ENCODE results near the gene DIABLO.
"Not testable (repeated sequence)": the region's sequence is repeated elsewhere in the genome, so short reads cannot be mapped to it uniquely, and the experiment has no call there.

DIABLO gene

GRCh38 chr12:122187466-122187865 is 38.4 kb downstream of the DIABLO start:
- no peak for DNase-seq

GRCh38 chr12:122185494-122186082 is 40.3 kb downstream of the DIABLO start:
- DNase-seq, result no peak

DNA sequence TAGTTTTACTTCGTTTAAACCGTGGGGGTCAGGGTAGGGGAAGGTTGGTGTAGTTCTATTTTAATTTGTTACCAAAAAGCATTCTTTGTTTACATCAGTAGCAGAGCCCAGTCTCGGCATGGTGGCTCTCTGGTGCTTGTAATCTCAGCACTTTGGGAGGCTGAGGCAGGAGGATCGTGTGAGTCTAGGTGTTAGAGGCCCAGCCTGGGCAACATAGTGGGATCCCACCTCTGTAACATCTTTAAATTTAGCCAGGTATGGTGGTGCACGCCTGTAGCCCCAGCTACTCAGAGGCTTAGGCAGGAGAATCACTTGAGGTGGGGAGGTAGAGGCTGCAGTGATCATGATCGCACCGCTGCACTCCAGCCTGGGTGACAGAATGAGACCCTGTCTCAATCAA is 40.8 kb downstream of the DIABLO start:
- DNase-seq, result no peak

DNA sequence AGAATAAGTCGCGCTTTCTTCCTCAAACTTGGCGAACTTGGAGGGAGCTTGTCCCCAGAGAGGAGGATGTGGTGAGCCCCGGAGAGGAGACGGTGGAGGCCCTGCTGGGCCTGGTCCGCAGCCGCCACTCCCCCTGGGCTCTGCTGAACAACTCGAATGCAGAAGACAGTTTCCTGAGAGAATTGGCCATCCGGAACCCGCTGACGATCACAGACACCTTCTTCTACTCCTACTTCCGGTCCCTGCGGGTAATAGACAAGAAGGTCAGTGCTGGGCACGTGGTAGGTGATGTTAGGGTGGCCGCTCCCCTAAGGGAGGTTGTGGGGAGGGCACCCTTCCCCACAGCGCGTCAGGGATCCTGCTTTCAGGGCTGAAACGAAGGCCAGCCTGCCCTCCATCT is 41.3 kb downstream of the DIABLO start:
- no peak for DNase-seq

DNA sequence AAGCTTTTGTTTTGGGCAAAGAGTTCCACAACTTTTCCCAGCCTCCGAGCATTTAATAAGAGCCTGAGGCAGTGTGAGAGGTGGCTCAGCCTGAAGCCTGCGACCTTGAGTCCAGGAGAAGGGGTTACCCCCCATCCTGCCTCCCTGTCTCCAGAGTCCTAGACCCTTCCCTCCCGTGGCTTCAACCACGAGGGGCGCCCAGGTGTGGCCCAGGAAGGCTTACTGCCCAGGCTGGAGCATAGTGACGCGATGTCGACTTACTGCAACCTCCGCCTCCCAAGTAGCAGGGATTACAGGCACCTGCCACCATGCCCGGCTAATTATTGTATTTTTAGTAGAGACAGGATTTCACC is 42.3 kb downstream of the DIABLO start:
- DNase-seq, result no peak

GRCh38 chr12:122182887-122183587 is 42.8 kb downstream of the DIABLO start, which contains the start of gene LRRC43:
Gene LRRC43, plus strand, starts transcription at chr12:122183123. Its CDS starts 22 bp downstream, at chr12:122183145.
- peak in 1 of 2 experiments; percentile 74 for DNase-seq

- DNase-seq, result not testable (repeated sequence)
These were observed 49.4 kb downstream of the DIABLO start for GRCh38 chr12:122176473-122176872.

GRCh38 chr12:122174155-122174845 is 51.6 kb downstream of the DIABLO start, which contains the start of gene IL31:
Gene IL31, minus strand, starts transcription at chr12:122174221. Its CDS starts 49 bp downstream, at chr12:122174172.
- peak in 1 of 2 experiments; percentile 56 for DNase-seq

GRCh38 chr12:122172262-122172939 is 53.5 kb downstream of the DIABLO start:
- no peak for DNase-seq

DNA sequence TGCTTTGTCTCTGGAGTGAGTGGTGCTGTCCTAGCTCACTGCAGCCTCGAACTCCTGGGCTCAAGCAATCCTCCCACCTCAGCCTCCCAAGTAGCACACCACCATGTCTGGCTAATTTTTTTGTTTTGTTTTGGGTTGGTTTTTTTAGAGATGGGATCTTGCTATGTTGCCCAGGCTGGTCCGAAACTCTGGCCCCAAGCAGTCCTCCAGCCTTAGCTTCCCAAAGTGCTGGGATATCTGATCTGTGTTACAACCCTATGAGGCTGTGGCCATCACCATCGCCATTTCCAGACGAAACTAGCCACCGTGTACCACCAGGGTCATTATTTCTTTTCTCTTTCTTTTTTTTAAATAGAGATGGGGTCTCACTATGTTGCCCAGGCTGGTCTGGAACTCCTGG is 54.5 kb downstream of the DIABLO start:
- DNase-seq, result no peak

DNA sequence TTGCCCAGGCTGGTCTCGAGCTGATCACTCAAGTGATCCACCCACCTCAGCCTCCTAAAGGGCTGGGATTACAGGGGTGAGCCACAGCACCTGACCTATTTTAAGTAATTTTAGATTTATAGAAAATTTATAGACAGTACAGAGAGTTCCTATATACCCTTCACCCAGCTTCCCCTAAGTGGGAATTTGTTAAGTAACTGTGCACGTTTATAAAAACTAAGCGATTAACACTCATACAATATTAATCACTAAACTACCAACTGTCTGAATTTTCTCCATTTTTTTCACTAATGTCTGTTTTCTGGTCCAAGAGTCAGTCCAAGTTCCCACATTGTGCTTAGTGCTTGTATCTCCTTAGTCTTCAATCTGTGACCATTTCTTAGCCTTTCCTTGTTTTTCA is 57.4 kb downstream of the DIABLO start:
- no peak for DNase-seq

DNA sequence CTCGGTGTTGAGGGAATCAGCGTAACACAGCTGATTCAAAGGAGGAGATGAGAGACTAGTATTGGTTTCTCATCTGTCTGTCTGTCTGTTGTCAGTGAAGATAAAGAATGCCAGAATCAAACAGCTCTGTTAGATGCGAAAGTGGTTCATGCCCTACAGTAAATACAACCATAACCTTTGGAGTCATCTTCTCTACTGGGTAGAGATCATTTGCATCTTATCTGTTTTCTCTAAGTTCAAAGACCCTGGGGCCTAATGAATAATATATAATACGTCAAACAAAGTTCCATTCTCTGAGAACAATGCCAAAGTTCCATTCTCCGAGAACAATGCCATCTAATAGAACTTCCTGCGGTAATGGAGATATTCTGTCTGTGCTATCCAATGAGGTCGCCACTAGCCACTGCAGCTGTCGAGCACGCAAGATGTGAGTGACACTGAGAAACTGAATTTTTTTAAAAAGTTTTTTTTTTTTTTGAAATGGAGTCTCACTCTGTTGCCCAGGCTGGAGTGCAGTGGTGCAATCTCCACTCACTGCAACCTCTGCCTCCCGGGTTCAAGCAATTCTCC is 58.4 kb downstream of the DIABLO start:
- DNase-seq, result no peak

DNA sequence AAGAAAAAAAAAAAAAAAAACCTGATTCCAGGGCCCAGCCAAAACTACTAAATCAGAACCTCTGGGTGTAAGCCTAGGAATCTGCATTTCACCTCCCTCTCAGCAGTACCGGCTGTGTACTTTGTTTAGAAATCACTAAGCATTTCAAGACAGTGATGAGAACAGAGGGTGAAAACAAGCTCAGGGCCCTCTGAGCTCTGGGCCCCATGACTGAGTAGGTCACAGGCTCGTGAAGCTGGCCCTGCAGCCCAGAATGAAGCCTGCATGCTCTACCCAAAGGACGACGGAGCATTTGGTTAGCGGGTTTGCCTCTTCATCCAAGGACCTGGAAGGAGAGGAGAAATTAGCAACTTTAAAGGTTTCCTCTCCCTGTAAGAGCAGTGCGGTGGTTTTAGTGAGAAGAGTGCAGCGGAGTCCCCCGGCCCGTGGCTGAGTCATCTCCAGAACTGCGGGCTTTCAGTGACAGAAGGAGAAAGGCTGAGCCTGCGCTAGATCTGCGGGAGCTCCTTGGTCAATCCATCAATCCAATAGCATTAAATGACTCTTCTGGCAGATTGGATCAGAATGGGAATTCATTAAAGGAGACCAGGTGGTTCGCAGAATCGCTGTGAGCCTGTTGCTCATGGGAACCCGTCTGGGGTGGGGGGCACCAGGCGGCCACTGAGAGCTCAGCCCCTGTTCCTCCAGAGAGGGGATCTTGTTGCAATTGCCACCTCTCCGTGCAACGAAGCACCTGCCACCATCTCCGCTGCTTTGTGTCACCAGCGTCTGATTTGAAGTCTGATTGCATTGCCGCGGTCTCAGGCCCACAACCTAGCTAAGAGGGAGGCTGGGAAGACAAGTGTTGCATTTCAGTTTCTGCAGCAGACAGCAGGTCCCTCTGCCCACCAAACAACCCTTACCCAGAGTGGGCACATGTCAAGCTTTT is 59.2 kb downstream of the DIABLO start:
- DNase-seq, result no peak

DNA sequence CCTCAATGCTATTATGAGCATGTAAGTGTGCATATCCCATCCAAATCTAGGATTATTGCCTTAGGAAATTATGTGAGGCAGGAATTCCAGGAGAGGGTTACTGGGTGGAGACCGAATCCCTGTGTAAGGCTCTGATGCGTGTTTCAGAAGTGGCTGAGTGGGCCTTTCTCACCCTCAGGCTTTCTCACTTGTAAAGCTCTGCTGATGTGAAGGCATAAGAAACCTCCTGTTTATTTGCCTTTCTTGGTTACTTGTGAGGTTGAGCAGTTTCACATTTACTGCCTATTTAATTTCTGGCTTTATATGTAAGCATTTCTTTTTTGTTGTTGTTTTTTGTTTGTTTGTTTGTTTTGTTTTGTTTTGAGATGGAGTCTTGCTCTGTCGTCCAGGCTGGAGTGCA is 62.9 kb downstream of the DIABLO start:
- no peak for DNase-seq

DNA sequence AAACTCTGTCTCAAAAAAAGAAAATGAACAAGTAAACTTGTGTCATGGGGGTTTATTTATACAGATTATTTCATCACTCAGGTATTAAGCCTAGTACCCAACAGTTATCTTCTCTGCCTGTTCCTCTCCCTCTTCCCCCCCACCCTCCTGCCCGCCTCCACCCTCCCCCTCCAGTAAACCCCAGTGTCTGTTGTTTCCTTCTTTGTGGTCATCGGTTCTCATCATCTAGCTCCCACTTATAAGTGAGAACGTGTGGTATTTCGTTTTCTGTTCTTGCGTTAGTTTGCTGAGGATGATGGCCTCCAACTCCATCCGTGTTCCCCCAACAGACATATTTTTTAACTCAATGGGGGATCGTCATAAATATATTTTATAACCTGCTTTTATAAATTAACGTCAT is 64.2 kb downstream of the DIABLO start:
- DNase-seq, result no peak

DNA sequence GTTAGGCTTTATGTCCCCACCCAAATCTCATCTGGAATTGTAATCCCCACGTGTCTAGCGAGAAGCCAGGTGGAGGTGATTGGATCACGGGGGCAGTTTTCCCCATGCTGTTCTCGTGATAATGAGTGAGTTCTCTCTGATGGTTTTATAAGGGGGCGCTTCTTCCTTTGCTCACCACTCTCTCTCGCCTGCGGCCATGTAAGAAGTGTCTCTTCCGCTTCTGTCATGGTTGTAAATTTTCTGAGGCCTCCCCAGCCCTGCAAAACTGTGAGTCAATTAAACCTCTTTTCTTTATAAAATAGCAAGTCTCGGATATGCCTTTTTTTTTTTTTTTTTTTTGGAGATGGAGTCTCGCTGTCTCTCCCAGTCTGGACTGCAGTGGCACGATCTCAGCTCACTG is 65.1 kb downstream of the DIABLO start:
- no peak for DNase-seq

DNA sequence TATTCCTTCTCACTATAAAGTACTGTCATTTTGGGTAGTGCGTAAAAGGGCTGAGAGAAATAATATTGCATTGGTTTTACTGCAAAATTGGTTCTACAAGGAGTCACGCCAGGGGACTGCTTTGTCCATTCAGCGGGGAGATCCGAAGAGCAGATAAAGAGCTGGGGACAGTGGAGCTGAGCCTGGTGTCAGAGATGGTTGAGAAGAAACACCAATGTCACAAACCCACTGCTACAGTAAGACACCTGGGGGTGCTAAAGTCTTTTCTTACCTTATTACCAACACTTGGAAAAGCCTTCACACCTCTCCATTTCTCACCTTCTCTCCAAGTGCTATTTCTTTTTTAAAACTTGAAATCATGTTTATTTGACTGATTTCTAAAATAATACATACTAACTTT is 66.0 kb downstream of the DIABLO start:
- no peak for DNase-seq

- DNase-seq, result no peak
These were observed 67.1 kb downstream of the DIABLO start for GRCh38 chr12:122158700-122159285.

Data from NCI-H187 (cell line).